K562 (cell line): Measurements from ENCODE around the gene LAMA2. TPM values are rescaled to one million over a fixed set of nuclear protein-coding genes. Genes with fewer than 3 reads are reported as not detected.

Experiments used
- ATAC-seq: fragments of 200-7000 bp; cut with Tn5 transposase; 3 replicates; pipeline ENCODE4 v1.9.1; 2020; ENCODE audit warnings: moderate library complexity
- BruUV-seq: library from RNA; stranded (reverse); fragments of 400-500 nt; replicated peaks from 2 replicates; lab custom pipeline; 2021; lab: Mats Ljungman, UMichigan
- CTCF ChIA-PET: fragments of 300-600 bp; formaldehyde crosslinking; extraction: SDS; loops from one replicate; lab custom pipeline; 2021; ENCODE audit warnings: low intra/inter-chr PET ratio; lab: Yijun Ruan, JAX
- POLR2A ChIA-PET: fragments of 300-600, 350-650 bp; sonication (Branson Sonifier 250); formaldehyde crosslinking; extraction: SDS; loops from one replicate; lab custom pipeline; 2021; ENCODE audit warnings: antibody characterized with exemption, inconsistent platforms; lab: Yijun Ruan, JAX
- DNase-seq, 4 experiments: peaks; one replicate each; pipeline versions ENCODE4 v3.0.0 to v3.0.0-alpha.2; 2011 to 2018; ENCODE audit warnings: low spot score in 3 of 4, mixed read lengths in 3 of 4; ENCODE audit errors: extremely low read depth in 1 of 4
- FAIRE-seq: peaks from 2 replicates; lab custom pipeline; 2011; peaks lifted over from hg19 to GRCh38; lab: Jason Lieb, UNC
- H2AFZ ChIP-seq: 2 replicates; pipeline ENCODE4 v1.6.0; 2011; ENCODE audit warnings: low read depth, low read length, control low read depth, inconsistent platforms
- H3K27ac ChIP-seq: fragments of 200-600 bp; 3 replicates; pipeline ENCODE4 v1.8.0; 2011; ENCODE audit warnings: low read depth, mild to moderate bottlenecking, control low read depth, inconsistent platforms, low read length, moderate library complexity, mixed read lengths; ENCODE audit errors: extremely low read depth
- H3K27me3 ChIP-seq, 2 experiments: fragments of 300-600 bp in 1 of 2; 2 replicates in 1 of 2; 3 replicates in 1 of 2; pipeline versions ENCODE4 v1.6.0 to v1.8.0; 2011; ENCODE audit warnings: inconsistent platforms in 2 of 2, low read length in 2 of 2, mild to moderate bottlenecking in 1 of 2, mixed read lengths in 1 of 2, moderate library complexity in 1 of 2; ENCODE audit not compliant: control insufficient read depth in 2 of 2, insufficient read depth in 2 of 2
- H3K36me3 ChIP-seq: fragments of 300-600 bp; 3 replicates; pipeline ENCODE4 v1.8.0; 2011; ENCODE audit warnings: mild to moderate bottlenecking, low read length, inconsistent platforms; ENCODE audit not compliant: control insufficient read depth, insufficient read depth
- H3K4me1 ChIP-seq, 2 experiments: fragments of 200-600 bp in 1 of 2; replicated peaks in 1 of 2; 2 replicates in 1 of 2; 3 replicates in 1 of 2; pipeline versions ENCODE4 v1.5.1 to v1.8.0; 2011; ENCODE audit warnings: inconsistent platforms in 2 of 2, low read length in 2 of 2, mild to moderate bottlenecking in 1 of 2, mixed read lengths in 1 of 2, moderate library complexity in 1 of 2; ENCODE audit not compliant: control insufficient read depth in 2 of 2, insufficient read depth in 2 of 2
- H3K4me2 ChIP-seq: 2 replicates; pipeline ENCODE4 v1.6.1; 2011; ENCODE audit warnings: low read length, control low read depth, inconsistent platforms, mixed read lengths; ENCODE audit not compliant: insufficient read depth
- H3K4me3 ChIP-seq: fragments of 200-600 bp; sonication (generic), shearing (Covaris generic); 2 replicates; pipeline ENCODE4 v1.5.1; 2016; ENCODE audit warnings: control low read depth, inconsistent platforms
- H3K79me2 ChIP-seq: fragments of 200-600 bp; 3 replicates; pipeline ENCODE4 v1.8.0; 2011; ENCODE audit warnings: low read length, inconsistent platforms; ENCODE audit not compliant: control insufficient read depth, insufficient read depth
- H3K9ac ChIP-seq, 2 experiments: 2 replicates each; pipeline versions ENCODE4 v1.6.0 to v1.6.1; 2011; ENCODE audit warnings: low read depth in 2 of 2, low read length in 2 of 2, control low read depth in 1 of 2, inconsistent platforms in 1 of 2, mild to moderate bottlenecking in 1 of 2, mixed read lengths in 1 of 2; ENCODE audit not compliant: insufficient read depth in 1 of 2
- H3K9me1 ChIP-seq: one replicate; pipeline ENCODE4 v1.6.0; 2011; ENCODE audit warnings: inconsistent platforms, mild to moderate bottlenecking, low read length, moderate library complexity; ENCODE audit not compliant: control insufficient read depth, insufficient read depth
- H3K9me3 ChIP-seq: replicated peaks from 2 replicates; pipeline ENCODE4 v1.5.1; 2011; ENCODE audit warnings: low read depth, low read length, inconsistent platforms; ENCODE audit not compliant: control insufficient read depth, insufficient read depth
- H4K20me1 ChIP-seq: replicated peaks from 2 replicates; pipeline ENCODE4 v1.6.1; 2011; ENCODE audit warnings: low read length, inconsistent platforms, mixed read lengths; ENCODE audit not compliant: control insufficient read depth, insufficient read depth
- BHLHE40 ChIP-seq: IDR thresholded peaks from 2 replicates; pipeline ENCODE4 v1.6.1; 2011; ENCODE audit warnings: low read length, improper control_type of control experiment
- FOS ChIP-seq: IDR thresholded peaks from 3 replicates; pipeline ENCODE4 v1.6.1; 2011; ENCODE audit not compliant: insufficient read length; ENCODE audit errors: extremely low read depth
- FOXK2 ChIP-seq, 2 experiments: fragments of 450-650 bp; IDR thresholded peaks in 1 of 2; conservative IDR thresholded peaks in 1 of 2; 2 replicates each; pipeline ENCODE4 v1.6.1; 2016; ENCODE audit warnings: low read depth in 2 of 2, mild to moderate bottlenecking in 1 of 2
- HNRNPK ChIP-seq: fragments of 200-400 bp; formaldehyde crosslinking; IDR thresholded peaks from one replicate; pipeline ENCODE4 v1.6.1; 2018; ENCODE audit warnings: mild to moderate bottlenecking, low read depth, low read length; ENCODE audit not compliant: poor library complexity, severe bottlenecking
- NBN ChIP-seq: fragments of 450-650 bp; IDR thresholded peaks from 2 replicates; pipeline ENCODE4 v1.6.1; 2016; ENCODE audit warnings: low read depth, mild to moderate bottlenecking
- PURB ChIP-seq: sonication (generic); formaldehyde crosslinking; IDR thresholded peaks from 2 replicates; pipeline ENCODE4 v1.9.0; 2021; ENCODE audit warnings: low read depth, mild to moderate bottlenecking, missing genetic modification reagents
- SMARCA5 ChIP-seq: fragments of 450-650 bp; IDR thresholded peaks from 2 replicates; pipeline ENCODE4 v1.6.1; 2016
- THAP7 ChIP-seq: fragments of 250-450 bp; sonication (Bioruptor Pico); IDR thresholded peaks from 2 replicates; pipeline ENCODE4 v1.5.0; 2021
- ZBTB26 ChIP-seq: fragments of 450-650 bp; formaldehyde crosslinking; IDR thresholded peaks from 2 replicates; pipeline ENCODE4 v1.4.0; 2022; ENCODE audit warnings: missing genetic modification characterization
- ZNF507 ChIP-seq: conservative IDR thresholded peaks from 2 replicates; pipeline ENCODE4 v1.6.1; 2017; ENCODE audit warnings: missing genetic modification characterization, missing compliant biosample characterization
- WGBS: fragments of 100-300 bp; shearing (Covaris generic); methylation state at CpG from one replicate; pipeline ENCODE4 v1.1.6; 2016; ENCODE audit warnings: low coverage, mixed read lengths; ENCODE audit not compliant: insufficient coverage; ENCODE audit errors: missing lambda C conversion rate; 5-methylcytosine and 5-hydroxymethylcytosine counted together
- in situ Hi-C: fragments of 300-500 bp; cut with MboI; formaldehyde crosslinking; loops from 4 replicates; pipeline ENCODE4 v1.15.0; 2018; ENCODE audit warnings: inconsistent platforms, mixed read lengths
- intact Hi-C: fragments of 100-400 bp; cut with micrococcal nuclease; formaldehyde crosslinking; loops from 2 replicates; pipeline ENCODE4 v1.14.2; 2022
- polyA plus RNA-seq, 8 experiments: library from polyadenylated mRNA; depleted of rRNA in 4 of 8; stranded (reverse) in 5 of 8; unstranded in 3 of 8; fragments of >200 nt; fragmentation: Nextera tagmentation in 2 of 8; fragmentation: Illumina TruSeq in 1 of 8; extraction: Ambion mirVana in 2 of 8; extraction: Trizol in 1 of 8; gene quantifications; 2 replicates each; pipeline versions ENCODE4 v1.2.1 to v1.2.3, GENCODE V29; 2011 to 2014; ENCODE audit warnings: inconsistent platforms in 1 of 8, missing spikeins in 1 of 8
- total RNA-seq, 7 experiments: library from RNA; depleted of rRNA in 6 of 7; stranded (reverse); fragments of >200 nt in 6 of 7; fragmentation: Illumina TruSeq in 2 of 7; extraction: Trizol in 2 of 7; gene quantifications; 2 replicates each; pipeline versions ENCODE4 v1.2.1 to v1.2.3, GENCODE V29; 2011 to 2021; ENCODE audit warnings: low replicate concordance in 1 of 7
- TF ChIP-seq, protein P1 (sequence below): fragments of 450-650 bp; IDR thresholded peaks from 2 replicates; pipeline ENCODE4 v1.7.0; 2016; ENCODE audit warnings: borderline replicate concordance

The LAMA2 gene
- total and polyA plus RNA-seq, 9 of the 15 experiments (the other 6 are each of a cell fraction or from before 2014, with no cell fraction given) = 0.04 to 1.5 (median 0.36) TPM

GRCh38 chr6:129324345-129324744, 441.4 kb downstream of the LAMA2 start:
- ATAC-seq = no peak
- Histone ChIP-seq H3K79me2 (no peaks in the 10 kb centered on the region), H3K9me3 (no peaks in the 10 kb centered on the region; the same call in 1 of the 2 replicates), H3K9ac (no peak overlapping the region), H3K9me1 (no peaks in the 10 kb centered on the region), H3K4me3 (no peak overlapping the region), H3K4me1 (no peaks in the 10 kb centered on the region), H3K27me3 (no peaks in the 10 kb centered on the region), H4K20me1 (no peaks in the 10 kb centered on the region), H3K36me3 (no peaks in the 10 kb centered on the region), H3K27ac (no peak overlapping the region), H2AFZ (no peak overlapping the region), H3K4me2 (no peak overlapping the region)
- DNase-seq = no peak
- no peak for FAIRE-seq
- POLR2A ChIA-PET = interaction anchor here (0.5 kb wide), 1 partner anchor 882 kb away, joined by 4 read pairs; no protein-coding TSS in a partner anchor
- WGBS = 2% methylated on average over 5 of the region's 5 CpGs
- in situ Hi-C loops (no loop called here), intact Hi-C loops (no loop called here)
- BruUV-seq = no TSS peak
- CTCF ChIA-PET = no interaction called here
- TF ChIP-seq, protein P1, sequence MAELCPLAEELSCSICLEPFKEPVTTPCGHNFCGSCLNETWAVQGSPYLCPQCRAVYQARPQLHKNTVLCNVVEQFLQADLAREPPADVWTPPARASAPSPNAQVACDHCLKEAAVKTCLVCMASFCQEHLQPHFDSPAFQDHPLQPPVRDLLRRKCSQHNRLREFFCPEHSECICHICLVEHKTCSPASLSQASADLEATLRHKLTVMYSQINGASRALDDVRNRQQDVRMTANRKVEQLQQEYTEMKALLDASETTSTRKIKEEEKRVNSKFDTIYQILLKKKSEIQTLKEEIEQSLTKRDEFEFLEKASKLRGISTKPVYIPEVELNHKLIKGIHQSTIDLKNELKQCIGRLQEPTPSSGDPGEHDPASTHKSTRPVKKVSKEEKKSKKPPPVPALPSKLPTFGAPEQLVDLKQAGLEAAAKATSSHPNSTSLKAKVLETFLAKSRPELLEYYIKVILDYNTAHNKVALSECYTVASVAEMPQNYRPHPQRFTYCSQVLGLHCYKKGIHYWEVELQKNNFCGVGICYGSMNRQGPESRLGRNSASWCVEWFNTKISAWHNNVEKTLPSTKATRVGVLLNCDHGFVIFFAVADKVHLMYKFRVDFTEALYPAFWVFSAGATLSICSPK = no peak
- TF ChIP-seq FOS (no peak), ZNF507 (tag) (no peak), PURB (CRISPR knock-in tag) (no peak), HNRNPK (no peak), FOXK2 (conservative IDR thresholded peaks at IDR 0.05 in 1 of 2, IDR thresholded peaks at IDR 0.05 in 1 of 2; ENCODE audit: low read depth in 2 of 2) (no peak), BHLHE40 (no peak), THAP7 (CRISPR knock-in tag) (no peak), SMARCA5 (no peak), NBN (no peak), ZBTB26 (CRISPR knock-in tag) (no peak)
